HG02623 (cell line): Measurements from ENCODE around the gene DMC1.
A peak's percentile ranks its signal among the peaks of the same experiment; 100 is the strongest.
"Not testable (repeated sequence)": the region's sequence is repeated elsewhere in the genome, so short reads cannot be mapped to it uniquely, and the experiment has no call there.

Source experiments
- ATAC-seq: cut with Tn5 transposase; IDR thresholded peaks from one replicate; pipeline ENCODE4 v1.9.1; 2021; ENCODE audit warnings: moderate library complexity; ENCODE audit not compliant: unreplicated experiment

Gene DMC1

GRCh38 chr22:38569972-38570778, at the start of gene DMC1:
DMC1 (minus strand) TSS chr22:38570183; CDS start chr22:38568256, 1,927 bp downstream.
- ATAC-seq: peak; percentile 64

- no peak for ATAC-seq
Measured at GRCh38 chr22:38618682-38619081, 48.7 kb upstream of the DMC1 start.

- no peak for ATAC-seq
Measured at GRCh38 chr22:38618258-38618657, 48.3 kb upstream of the DMC1 start.

- ATAC-seq: not testable (repeated sequence)
Measured at GRCh38 chr22:38615064-38615405, 45.1 kb upstream of the DMC1 start.

- no peak for ATAC-seq
Measured at GRCh38 chr22:38614332-38615063, 44.5 kb upstream of the DMC1 start.

GRCh38 chr22:38613588-38613987, 43.6 kb upstream of the DMC1 start:
- no peak for ATAC-seq

GRCh38 chr22:38612217-38613006, 42.4 kb upstream of the DMC1 start:
- ATAC-seq: no peak

- no peak for ATAC-seq
Measured at GRCh38 chr22:38611559-38611958, 41.6 kb upstream of the DMC1 start.

GRCh38 chr22:38610234-38610633, 40.3 kb upstream of the DMC1 start:
- no peak for ATAC-seq

- ATAC-seq: no peak
Measured at GRCh38 chr22:38608992-38609750, 39.2 kb upstream of the DMC1 start.

- ATAC-seq: no peak
Measured at GRCh38 chr22:38607680-38608079, 37.7 kb upstream of the DMC1 start.

GRCh38 chr22:38602166-38602565, 32.2 kb upstream of the DMC1 start:
- no peak for ATAC-seq

GRCh38 chr22:38601221-38601764, 31.3 kb upstream of the DMC1 start:
- no peak for ATAC-seq

- no peak for ATAC-seq
Measured at GRCh38 chr22:38599466-38599865, 29.5 kb upstream of the DMC1 start.

GRCh38 chr22:38582923-38583322, 12.9 kb upstream of the DMC1 start:
- ATAC-seq: not testable (repeated sequence)

- ATAC-seq: no peak
Measured at GRCh38 chr22:38578505-38578904, 8.5 kb upstream of the DMC1 start.

GRCh38 chr22:38572065-38572464, 2.1 kb upstream of the DMC1 start:
- no peak for ATAC-seq

- ATAC-seq: no peak
Measured at GRCh38 chr22:38570779-38571364, 889 bp upstream of the DMC1 start.

- ATAC-seq: no peak
Measured at GRCh38 chr22:38569181-38569971, 607 bp downstream of the DMC1 start.
